Measurements from ENCODE around the gene SLAMF9. TPM values are rescaled to one million over a fixed set of nuclear protein-coding genes. Genes with fewer than 3 reads are reported as not detected.

Gene SLAMF9
- total RNA-seq, 1 experiment from 2014 or later, result 0.94 TPM

DNA sequence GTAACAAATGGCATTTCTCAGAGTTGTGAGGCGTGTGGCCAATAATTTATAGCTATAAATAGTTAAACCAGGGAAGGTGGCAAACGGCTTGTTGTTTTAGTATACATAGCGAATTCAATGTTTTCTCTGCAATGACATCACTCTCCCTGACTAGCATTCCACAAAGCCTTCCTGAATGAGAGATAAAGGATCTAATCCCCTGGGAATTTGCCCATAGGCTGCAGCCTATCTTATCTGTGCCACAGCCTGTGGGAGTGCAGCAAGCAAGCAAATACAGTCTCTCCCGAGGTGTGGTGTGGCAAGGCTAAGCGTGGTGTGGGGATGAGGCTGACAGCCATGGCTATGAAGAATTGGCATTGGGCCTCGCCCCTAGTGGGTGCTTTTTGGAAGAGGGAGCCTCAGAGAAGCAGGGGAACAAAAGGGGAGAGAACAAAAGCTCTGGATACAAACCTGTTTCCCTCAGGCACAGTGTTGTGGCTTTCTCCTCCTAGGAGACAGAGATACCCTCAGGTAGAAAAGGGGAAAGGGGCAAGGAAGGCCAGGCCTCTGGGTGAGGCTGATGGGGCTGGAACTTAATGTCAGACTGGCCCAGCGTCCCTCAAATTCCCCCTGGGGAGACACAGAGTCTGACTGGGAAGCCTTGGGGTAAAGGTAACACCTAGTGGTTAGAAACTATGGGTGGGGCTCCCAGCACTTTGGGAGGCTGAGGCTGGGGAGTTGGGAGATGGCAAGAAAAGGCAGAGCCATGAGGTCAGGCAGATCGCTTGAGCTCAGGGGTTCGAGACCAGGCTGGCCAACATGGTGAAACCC, 37.6 kb downstream of the SLAMF9 start:
- intact Hi-C loops (cut with micrococcal nuclease; ENCODE audit: unreplicated experiment), result loop anchor here (1.0 to 2.0 kb wide), 3 partner anchors 8 to 44 kb away; no protein-coding TSS in a partner anchor
- Histone ChIP-seq H3K4me2 (peak overlapping the region; percentile 57), H3F3A (ENCODE audit: insufficient read depth, low read depth) (peaks cover 82% of the 10 kb centered on the region), H4K20me1 (ENCODE audit: insufficient read depth) (peaks cover 10% of the 10 kb centered on the region; the same call in 1 of the 2 replicates), H3K27ac (peak overlapping the region; percentile 79), H3K9me3 (ENCODE audit: insufficient read depth, low read depth) (no peaks in the 10 kb centered on the region), H3K4me1 (replicated peaks; ENCODE audit: insufficient read depth) (peaks cover 99% of the 10 kb centered on the region), H3K4me3 (no peak overlapping the region), H3K27me3 (ENCODE audit: insufficient read depth, low read depth) (no peaks in the 10 kb centered on the region), H3K9me2 (ENCODE audit: insufficient read depth) (no peaks in the 10 kb centered on the region), H3K36me3 (ENCODE audit: low read depth) (peaks cover 27% of the 10 kb centered on the region), H3K79me2 (ENCODE audit: low read depth) (peaks cover 29% of the 10 kb centered on the region), H2AFZ (no peak overlapping the region)
- TF ChIP-seq, protein P1, sequence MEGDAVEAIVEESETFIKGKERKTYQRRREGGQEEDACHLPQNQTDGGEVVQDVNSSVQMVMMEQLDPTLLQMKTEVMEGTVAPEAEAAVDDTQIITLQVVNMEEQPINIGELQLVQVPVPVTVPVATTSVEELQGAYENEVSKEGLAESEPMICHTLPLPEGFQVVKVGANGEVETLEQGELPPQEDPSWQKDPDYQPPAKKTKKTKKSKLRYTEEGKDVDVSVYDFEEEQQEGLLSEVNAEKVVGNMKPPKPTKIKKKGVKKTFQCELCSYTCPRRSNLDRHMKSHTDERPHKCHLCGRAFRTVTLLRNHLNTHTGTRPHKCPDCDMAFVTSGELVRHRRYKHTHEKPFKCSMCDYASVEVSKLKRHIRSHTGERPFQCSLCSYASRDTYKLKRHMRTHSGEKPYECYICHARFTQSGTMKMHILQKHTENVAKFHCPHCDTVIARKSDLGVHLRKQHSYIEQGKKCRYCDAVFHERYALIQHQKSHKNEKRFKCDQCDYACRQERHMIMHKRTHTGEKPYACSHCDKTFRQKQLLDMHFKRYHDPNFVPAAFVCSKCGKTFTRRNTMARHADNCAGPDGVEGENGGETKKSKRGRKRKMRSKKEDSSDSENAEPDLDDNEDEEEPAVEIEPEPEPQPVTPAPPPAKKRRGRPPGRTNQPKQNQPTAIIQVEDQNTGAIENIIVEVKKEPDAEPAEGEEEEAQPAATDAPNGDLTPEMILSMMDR (conservative IDR thresholded peaks at IDR 0.05), result no peak
- no peak for TF ChIP-seq EZH2 (IDR thresholded peaks at IDR 0.05; ENCODE audit: low read depth)
- CTCF ChIA-PET, result interaction anchor here (2.1 kb wide), 1 partner anchor 23 kb away, joined by 9 read pairs; no protein-coding TSS in a partner anchor
- DNase-seq, result peak; percentile 84 to 98
- BruUV-seq (replicated peaks), result TSS peak; percentile 71
- POLR2A ChIA-PET (ENCODE audit: unreplicated experiment), result interaction anchor here (0.6 to 1.8 kb wide), 7 partner anchors 8 to 303 kb away, joined by 3 to 18 read pairs (median 5); partner anchors contain the start of genes CFAP45 and TAGLN2

DNA sequence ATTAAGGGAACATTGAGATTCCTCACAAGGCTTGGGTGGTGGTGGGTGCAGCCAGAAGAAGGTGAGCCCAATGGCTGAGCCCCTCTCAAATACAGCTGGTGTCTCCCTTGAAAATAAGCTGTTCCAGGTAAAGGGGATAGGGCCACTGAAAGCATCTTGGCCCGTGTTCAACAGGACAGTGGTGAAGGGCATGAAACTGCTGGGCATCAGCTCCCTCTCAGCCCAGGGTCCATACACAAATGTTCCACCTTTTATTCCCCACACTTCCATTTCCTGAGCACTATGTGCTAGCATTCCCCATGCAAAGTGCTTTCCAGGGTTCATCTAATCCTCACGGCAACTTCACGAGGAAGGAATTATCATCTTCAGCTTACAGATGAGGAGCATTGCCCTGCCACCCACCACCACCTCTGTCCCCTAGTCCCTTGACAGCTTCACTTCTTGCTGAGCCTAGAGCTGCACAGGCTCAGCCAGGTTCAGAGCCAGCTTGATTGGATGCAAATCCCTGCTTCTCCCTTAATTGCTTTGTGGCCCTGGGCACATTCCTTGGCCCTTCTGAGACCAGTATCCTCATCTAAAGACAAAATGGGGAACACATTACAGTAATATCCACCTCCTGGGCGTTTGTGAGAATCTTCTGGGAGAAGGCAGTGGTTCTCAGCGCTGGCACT, 38.3 kb downstream of the SLAMF9 start:
- H4K20me1 ChIP-seq (ENCODE audit: insufficient read depth), result peaks cover 4% of the 10 kb centered on the region; the same call in 1 of the 2 replicates
- H3K27me3 ChIP-seq (ENCODE audit: insufficient read depth, low read depth), result no peaks in the 10 kb centered on the region
- H3K27ac ChIP-seq, result peak overlapping the region; percentile 79
- intact Hi-C loops (cut with micrococcal nuclease; ENCODE audit: unreplicated experiment), result loop anchor here (1.0 to 2.0 kb wide), 3 partner anchors 9 to 45 kb away; no protein-coding TSS in a partner anchor
- no peak for TF ChIP-seq EZH2 (IDR thresholded peaks at IDR 0.05; ENCODE audit: low read depth)
- TF ChIP-seq, protein P1 (conservative IDR thresholded peaks at IDR 0.05), result no peak
- peaks cover 20% of the 10 kb centered on the region for H3K36me3 ChIP-seq (ENCODE audit: low read depth)
- no peak for DNase-seq
- CTCF ChIA-PET, result interaction anchor here (2.1 kb wide), 1 partner anchor 23 kb away, joined by 9 read pairs; no protein-coding TSS in a partner anchor
- H3K79me2 ChIP-seq (ENCODE audit: low read depth), result peaks cover 22% of the 10 kb centered on the region
- H3K4me1 ChIP-seq (replicated peaks; ENCODE audit: insufficient read depth), result peaks cover 99% of the 10 kb centered on the region
- peak overlapping the region; percentile 57 for H3K4me2 ChIP-seq
- peaks cover 85% of the 10 kb centered on the region for H3F3A ChIP-seq (ENCODE audit: insufficient read depth, low read depth)
- no peak overlapping the region for H3K4me3 ChIP-seq
- BruUV-seq (replicated peaks), result no TSS peak
- H2AFZ ChIP-seq, result no peak overlapping the region
- H3K9me2 ChIP-seq (ENCODE audit: insufficient read depth), result no peaks in the 10 kb centered on the region
- no peaks in the 10 kb centered on the region for H3K9me3 ChIP-seq (ENCODE audit: insufficient read depth, low read depth)
- POLR2A ChIA-PET (ENCODE audit: unreplicated experiment), result interaction anchor here (0.6 to 1.8 kb wide), 6 partner anchors 9 to 304 kb away, joined by 3 to 18 read pairs (median 6); partner anchors contain the start of genes CFAP45 and TAGLN2
